ENCODE results near the gene CR2.
"Not testable (repeated sequence)": the region's sequence is repeated elsewhere in the genome, so short reads cannot be mapped to it uniquely, and the experiment has no call there.

CR2 gene

GRCh38 chr1:207444514-207445217, 9.5 kb upstream of the CR2 start:
- H3K4me3 ChIP-seq (ENCODE audit: low read depth, low read length) = no peak overlapping the region

GRCh38 chr1:207453710-207454045, 450 bp upstream of the CR2 start:
- H3K4me3 ChIP-seq (ENCODE audit: low read depth, low read length) = no peak overlapping the region

- no peak overlapping the region for H3K4me3 ChIP-seq (ENCODE audit: low read depth, low read length)
Measured at GRCh38 chr1:207455183-207455754, 1.1 kb downstream of the CR2 start.

GRCh38 chr1:207458414-207458813, 4.3 kb downstream of the CR2 start:
- no peak overlapping the region for H3K4me3 ChIP-seq (ENCODE audit: low read depth, low read length)

- no peak overlapping the region for H3K4me3 ChIP-seq (ENCODE audit: low read depth, low read length)
Measured at GRCh38 chr1:207459008-207459407, 4.9 kb downstream of the CR2 start.

GRCh38 chr1:207461649-207462048, 7.5 kb downstream of the CR2 start:
- no peak overlapping the region for H3K4me3 ChIP-seq (ENCODE audit: low read depth, low read length)

- H3K4me3 ChIP-seq (ENCODE audit: low read depth, low read length) = no peak overlapping the region
Measured at GRCh38 chr1:207462535-207462934, 8.4 kb downstream of the CR2 start.

- H3K4me3 ChIP-seq (ENCODE audit: low read depth, low read length) = no peak overlapping the region
Measured at GRCh38 chr1:207463021-207463420, 8.9 kb downstream of the CR2 start.

- no peak overlapping the region for H3K4me3 ChIP-seq (ENCODE audit: low read depth, low read length)
Measured at GRCh38 chr1:207463571-207463970, 9.4 kb downstream of the CR2 start.

- H3K4me3 ChIP-seq (ENCODE audit: low read depth, low read length) = no peak overlapping the region
Measured at GRCh38 chr1:207470927-207471326, 16.8 kb downstream of the CR2 start.

GRCh38 chr1:207474210-207474609, 20.1 kb downstream of the CR2 start:
- no peak overlapping the region for H3K4me3 ChIP-seq (ENCODE audit: low read depth, low read length)

- H3K4me3 ChIP-seq (ENCODE audit: low read depth, low read length) = no peak overlapping the region
Measured at GRCh38 chr1:207486198-207486597, 32.1 kb downstream of the CR2 start.

- no peak overlapping the region for H3K4me3 ChIP-seq (ENCODE audit: low read depth, low read length)
Measured at GRCh38 chr1:207487636-207488035, 33.5 kb downstream of the CR2 start.

GRCh38 chr1:207493212-207493611, 39.1 kb downstream of the CR2 start:
- H3K4me3 ChIP-seq (ENCODE audit: low read depth, low read length) = no peak overlapping the region

- no peak overlapping the region for H3K4me3 ChIP-seq (ENCODE audit: low read depth, low read length)
Measured at GRCh38 chr1:207494171-207494570, 40.0 kb downstream of the CR2 start.

GRCh38 chr1:207495281-207495680, 41.2 kb downstream of the CR2 start:
- not testable (repeated sequence) for H3K4me3 ChIP-seq (ENCODE audit: low read depth, low read length)

GRCh38 chr1:207495801-207496792, 42.0 kb downstream of the CR2 start, which contains the start of gene CR1:
Gene CR1 (plus strand): TSS chr1:207496157. CDS start chr1:207496268, 111 bp downstream.
- peak within 1 kb of the TSS; percentile 31 for H3K4me3 ChIP-seq (ENCODE audit: low read depth, low read length)

GRCh38 chr1:207497941-207498340, 43.8 kb downstream of the CR2 start:
- H3K4me3 ChIP-seq (ENCODE audit: low read depth, low read length) = no peak overlapping the region

GRCh38 chr1:207499573-207499972, 45.4 kb downstream of the CR2 start:
- no peak overlapping the region for H3K4me3 ChIP-seq (ENCODE audit: low read depth, low read length)

GRCh38 chr1:207500306-207500705, 46.2 kb downstream of the CR2 start:
- no peak overlapping the region for H3K4me3 ChIP-seq (ENCODE audit: low read depth, low read length)

- H3K4me3 ChIP-seq (ENCODE audit: low read depth, low read length) = no peak overlapping the region
Measured at GRCh38 chr1:207501071-207501470, 46.9 kb downstream of the CR2 start.

- H3K4me3 ChIP-seq (ENCODE audit: low read depth, low read length) = no peak overlapping the region
Measured at GRCh38 chr1:207502726-207503125, 48.6 kb downstream of the CR2 start.
